Liver (tissue), 9 donors: ENCODE data around the gene STAC2. TPM values are rescaled to one million over a fixed set of nuclear protein-coding genes. Genes with fewer than 3 reads are reported as not detected.

Source experiments
- DNase-seq: peaks from one replicate; pipeline ENCODE4 v3.0.0-alpha.2; 2017; ENCODE audit warnings: low spot score
- H3K27ac ChIP-seq, 2 donors: one replicate each; pipeline ENCODE4 v1.7.0; 2013; ENCODE audit warnings: inconsistent platforms in 2 of 2, low read length in 2 of 2, control low read depth in 1 of 2, low read depth in 1 of 2, mild to moderate bottlenecking in 1 of 2
- H3K27me3 ChIP-seq, 4 donors: one replicate each; pipeline versions ENCODE4 v1.6.1 to v1.7.0; 2013; ENCODE audit warnings: low read length in 3 of 4, inconsistent platforms in 1 of 4, mild to moderate bottlenecking in 1 of 4, moderate library complexity in 1 of 4; ENCODE audit not compliant: control insufficient read depth in 4 of 4, insufficient read depth in 4 of 4
- H3K36me3 ChIP-seq, 4 donors: one replicate each; pipeline versions ENCODE4 v1.6.1 to v1.7.0; 2013; ENCODE audit warnings: low read length in 3 of 4, mild to moderate bottlenecking in 3 of 4, low read depth in 1 of 4, moderate library complexity in 1 of 4; ENCODE audit not compliant: control insufficient read depth in 4 of 4, insufficient read depth in 3 of 4
- H3K4me1 ChIP-seq, 4 donors: one replicate each; pipeline versions ENCODE4 v1.6.1 to v1.7.0; 2013; ENCODE audit warnings: low read length in 3 of 4, mild to moderate bottlenecking in 3 of 4, moderate library complexity in 1 of 4; ENCODE audit not compliant: control insufficient read depth in 4 of 4, insufficient read depth in 4 of 4
- H3K4me3 ChIP-seq, 3 donors: one replicate each; pipeline versions ENCODE4 v1.6.1 to v1.7.0; 2013; ENCODE audit warnings: low read length in 3 of 3, control low read depth in 1 of 3, low read depth in 1 of 3, mild to moderate bottlenecking in 1 of 3
- H3K9ac ChIP-seq, 2 donors: one replicate each; pipeline ENCODE4 v1.7.0; 2013; ENCODE audit warnings: low read length in 2 of 2, mild to moderate bottlenecking in 2 of 2, moderate library complexity in 2 of 2, control low read depth in 1 of 2, low read depth in 1 of 2
- H3K9me3 ChIP-seq, 4 donors: one replicate each; pipeline versions ENCODE4 v1.6.1 to v1.7.0; 2013; ENCODE audit warnings: low read length in 3 of 4; ENCODE audit not compliant: control insufficient read depth in 4 of 4
- ATF3 ChIP-seq: IDR thresholded peaks from 2 replicates; pipeline ENCODE4 v1.6.1; 2016; ENCODE audit warnings: antibody characterized with exemption
- FOXA1 ChIP-seq: IDR thresholded peaks from 2 replicates; pipeline ENCODE4 v1.6.1; 2016; ENCODE audit warnings: antibody characterized with exemption
- FOXA2 ChIP-seq: IDR thresholded peaks from 2 replicates; pipeline ENCODE4 v1.6.1; 2016; ENCODE audit warnings: antibody characterized with exemption
- GABPA ChIP-seq, 2 donors: IDR thresholded peaks in 1 of 2; conservative IDR thresholded peaks in 1 of 2; 2 replicates each; pipeline ENCODE4 v1.6.1; 2016; ENCODE audit warnings: antibody characterized with exemption in 2 of 2, mild to moderate bottlenecking in 1 of 2, moderate library complexity in 1 of 2
- HNF4A ChIP-seq, 2 donors: conservative IDR thresholded peaks; 2 replicates each; pipeline ENCODE4 v1.6.1; 2016; ENCODE audit warnings: antibody characterized with exemption in 2 of 2, mild to moderate bottlenecking in 2 of 2
- HNF4G ChIP-seq: IDR thresholded peaks from 2 replicates; pipeline ENCODE4 v1.6.1; 2016; ENCODE audit warnings: antibody characterized with exemption
- MAX ChIP-seq: IDR thresholded peaks from 2 replicates; pipeline ENCODE4 v1.6.1; 2016; ENCODE audit warnings: antibody characterized with exemption
- NR2F2 ChIP-seq: IDR thresholded peaks from 2 replicates; pipeline ENCODE4 v1.6.1; 2016; ENCODE audit warnings: antibody characterized with exemption
- RAD21 ChIP-seq, 2 donors: IDR thresholded peaks; 2 replicates each; pipeline ENCODE4 v1.6.1; 2016; ENCODE audit warnings: antibody characterized with exemption in 2 of 2, mild to moderate bottlenecking in 2 of 2
- REST ChIP-seq: IDR thresholded peaks from 2 replicates; pipeline ENCODE4 v1.6.1; 2016; ENCODE audit warnings: antibody characterized with exemption, mild to moderate bottlenecking
- RXRA ChIP-seq, 2 donors: IDR thresholded peaks; 2 replicates each; pipeline ENCODE4 v1.6.1; 2017 to 2018; ENCODE audit warnings: antibody characterized with exemption in 2 of 2, mild to moderate bottlenecking in 1 of 2
- SP1 ChIP-seq: IDR thresholded peaks from 2 replicates; pipeline ENCODE4 v1.6.1; 2018; ENCODE audit warnings: antibody characterized with exemption, mild to moderate bottlenecking
- YY1 ChIP-seq: IDR thresholded peaks from 2 replicates; pipeline ENCODE4 v1.6.1; 2016; ENCODE audit warnings: antibody characterized with exemption, mild to moderate bottlenecking
- ZBTB33 ChIP-seq: IDR thresholded peaks from 2 replicates; pipeline ENCODE4 v1.6.1; 2016; ENCODE audit warnings: antibody characterized with exemption
- WGBS: extraction: QIAGEN DNeasy Blood & Tissue Kit; methylation state at CpG from one replicate; pipeline ENCODE4 v1.1.7; 2013; 5-methylcytosine and 5-hydroxymethylcytosine counted together
- polyA plus RNA-seq, 2 donors: library from polyadenylated mRNA; stranded (reverse) in 1 of 2; unstranded in 1 of 2; fragments of 200-250 nt in 1 of 2; fragments of >200 nt in 1 of 2; fragmentation: Nextera tagmentation in 1 of 2; extraction: Ambion mirVana in 1 of 2; gene quantifications; one replicate each; pipeline versions ENCODE4 v1.2.1 to v1.2.3, GENCODE V29; 2013 to 2015
- total RNA-seq, 2 donors: library from RNA; depleted of rRNA; stranded (reverse); fragments of >200 nt; gene quantifications; one replicate each; pipeline ENCODE4 v1.2.3, GENCODE V29; 2014
- TF ChIP-seq, protein P1 (sequence below): fragments of 150-350 bp; IDR thresholded peaks from 2 replicates; pipeline ENCODE4 v1.5.1; 2017; ENCODE audit warnings: improper control_type of control experiment, low read depth, low read length; ENCODE audit not compliant: missing input control
- donor health status: healthy.
- donor health status: healthy.
- donor health status: healthy.
- donor health status: healthy.
- donor health status: healthy.

STAC2 gene
- total and polyA plus RNA-seq, 4 donors = not detected

DNA sequence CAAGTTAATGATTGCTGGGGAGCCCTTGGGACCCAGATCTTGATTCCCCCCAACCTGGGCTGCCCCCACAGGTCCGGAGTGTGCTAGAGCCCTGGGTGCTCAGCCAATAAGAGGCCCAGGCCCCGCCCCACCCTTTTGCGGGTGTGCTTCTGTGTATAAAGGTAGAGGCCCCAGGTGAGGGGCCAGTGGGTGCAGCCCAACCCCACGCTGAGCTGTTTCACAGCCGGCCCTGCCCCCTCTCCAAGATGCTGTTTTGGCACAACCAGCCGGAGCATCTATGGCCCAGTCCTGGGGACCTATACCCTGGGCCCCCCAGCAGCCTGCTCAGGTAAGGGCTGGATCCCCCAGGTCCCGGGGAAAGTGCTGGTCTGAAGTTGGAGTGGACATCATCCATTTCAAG lies 11.8 kb upstream of the STAC2 start:
- Histone ChIP-seq H3K9ac (no peak overlapping the region), H3K4me1 (peaks cover 0 to 8% (median 2%) of the 10 kb centered on the region in 4 donors), H3K4me3 (no peak overlapping the region), H3K27ac (no peak overlapping the region), H3K9me3 (no peaks in the 10 kb centered on the region), H3K36me3 (no peaks in the 10 kb centered on the region), H3K27me3 (peaks cover 0 to 2% (median under 1%) of the 10 kb centered on the region in 4 donors)
- DNase-seq = no peak
- TF ChIP-seq FOXA1 (no peak), RAD21 (IDR thresholded peaks at IDR 0.05) (no peak), FOXA2 (no peak), RXRA (IDR thresholded peaks at IDR 0.05) (no peak)
- 81% methylated on average over 7 of the region's 7 CpGs for WGBS

DNA sequence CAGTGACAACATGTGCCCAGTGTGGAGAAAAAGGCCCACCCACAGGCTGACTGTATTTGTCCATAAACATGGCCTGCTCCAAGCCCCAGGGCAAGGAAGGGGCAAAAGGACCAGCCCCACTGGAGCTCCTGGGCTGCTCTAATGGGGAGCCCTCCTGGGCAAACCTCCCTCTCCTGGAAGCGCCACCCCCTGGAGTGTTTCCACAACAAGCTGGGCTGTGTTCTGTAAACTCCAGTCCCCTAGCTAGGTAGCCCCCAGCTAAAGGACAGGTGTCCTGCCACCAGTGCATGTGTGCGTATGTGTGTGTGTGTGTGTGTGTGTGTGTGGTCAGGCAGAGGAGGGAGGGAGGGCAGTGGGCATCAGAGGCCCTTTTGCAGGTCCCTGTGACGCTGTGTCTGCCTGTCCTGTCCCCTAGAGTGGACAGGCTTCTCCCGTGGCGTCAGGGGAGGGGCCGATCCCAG lies 11.3 kb upstream of the STAC2 start:
- Histone ChIP-seq H3K27me3 (peaks cover 0 to 5% (median 2%) of the 10 kb centered on the region in 4 donors), H3K36me3 (no peaks in the 10 kb centered on the region), H3K9me3 (no peaks in the 10 kb centered on the region), H3K4me3 (no peak overlapping the region), H3K4me1 (peaks cover 0 to 12% (median 3%) of the 10 kb centered on the region in 4 donors), H3K27ac (no peak overlapping the region), H3K9ac (no peak overlapping the region)
- no peak for DNase-seq
- TF ChIP-seq HNF4G = no peak
- TF ChIP-seq SP1 = no peak
- no peak for TF ChIP-seq REST
- no peak for TF ChIP-seq FOXA2
- no peak for TF ChIP-seq RAD21 (IDR thresholded peaks at IDR 0.05)
- TF ChIP-seq RXRA (IDR thresholded peaks at IDR 0.05) = no peak
- no peak for TF ChIP-seq ATF3
- no peak for TF ChIP-seq NR2F2
- 85% methylated on average over 6 of the region's 6 CpGs for WGBS

DNA sequence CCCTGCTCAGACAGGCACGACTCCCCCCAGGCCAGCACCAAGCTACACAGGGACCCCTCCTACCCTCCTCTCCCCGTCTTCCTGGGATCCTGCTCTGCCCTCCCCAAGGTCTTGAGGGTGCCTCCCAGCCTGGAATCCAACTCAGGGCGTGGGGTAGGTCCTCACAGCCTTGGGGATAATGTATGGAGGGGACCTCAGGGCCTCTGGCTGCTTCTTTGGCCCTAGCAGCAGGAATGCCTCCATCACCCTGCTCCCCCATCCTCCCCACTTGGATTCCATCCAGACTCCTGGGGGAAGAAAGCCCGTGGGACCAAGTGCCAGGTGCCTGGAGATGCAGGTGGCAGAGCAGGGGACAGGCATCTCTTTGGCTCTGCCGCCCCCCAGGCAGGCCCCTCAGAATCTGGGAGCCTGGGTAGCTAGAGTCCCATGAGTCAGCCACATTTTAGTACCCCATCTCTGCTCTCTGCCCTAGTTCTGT lies 10.7 kb upstream of the STAC2 start:
- WGBS = 73% methylated on average over 5 of the region's 5 CpGs
- Histone ChIP-seq H3K36me3 (no peaks in the 10 kb centered on the region), H3K4me3 (no peak overlapping the region), H3K27me3 (peaks cover 0 to 5% (median 2%) of the 10 kb centered on the region in 4 donors), H3K9ac (no peak overlapping the region), H3K27ac (no peak overlapping the region), H3K9me3 (no peaks in the 10 kb centered on the region), H3K4me1 (peaks cover 0 to 14% (median 4%) of the 10 kb centered on the region in 4 donors)
- no peak for DNase-seq
- TF ChIP-seq FOXA2 (no peak), RAD21 (IDR thresholded peaks at IDR 0.05) (no peak), ZBTB33 (no peak), YY1 (no peak), HNF4G (no peak), HNF4A (conservative IDR thresholded peaks at IDR 0.05) (no peak), GABPA (IDR thresholded peaks at IDR 0.05 in 1 of 2, conservative IDR thresholded peaks at IDR 0.05 in 1 of 2) (no peak), MAX (no peak), REST (no peak), NR2F2 (no peak), SP1 (no peak), ATF3 (no peak)
- TF ChIP-seq, protein P1, sequence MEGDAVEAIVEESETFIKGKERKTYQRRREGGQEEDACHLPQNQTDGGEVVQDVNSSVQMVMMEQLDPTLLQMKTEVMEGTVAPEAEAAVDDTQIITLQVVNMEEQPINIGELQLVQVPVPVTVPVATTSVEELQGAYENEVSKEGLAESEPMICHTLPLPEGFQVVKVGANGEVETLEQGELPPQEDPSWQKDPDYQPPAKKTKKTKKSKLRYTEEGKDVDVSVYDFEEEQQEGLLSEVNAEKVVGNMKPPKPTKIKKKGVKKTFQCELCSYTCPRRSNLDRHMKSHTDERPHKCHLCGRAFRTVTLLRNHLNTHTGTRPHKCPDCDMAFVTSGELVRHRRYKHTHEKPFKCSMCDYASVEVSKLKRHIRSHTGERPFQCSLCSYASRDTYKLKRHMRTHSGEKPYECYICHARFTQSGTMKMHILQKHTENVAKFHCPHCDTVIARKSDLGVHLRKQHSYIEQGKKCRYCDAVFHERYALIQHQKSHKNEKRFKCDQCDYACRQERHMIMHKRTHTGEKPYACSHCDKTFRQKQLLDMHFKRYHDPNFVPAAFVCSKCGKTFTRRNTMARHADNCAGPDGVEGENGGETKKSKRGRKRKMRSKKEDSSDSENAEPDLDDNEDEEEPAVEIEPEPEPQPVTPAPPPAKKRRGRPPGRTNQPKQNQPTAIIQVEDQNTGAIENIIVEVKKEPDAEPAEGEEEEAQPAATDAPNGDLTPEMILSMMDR = no peak
